Thyroid gland (tissue), 4 donors: ENCODE results near the gene HBD.

Experiments used
- POLR2A ChIP-seq, 2 donors: fragments of 450-650 bp; IDR thresholded peaks; one replicate each; pipeline ENCODE4 v1.6.1; 2017; ENCODE audit warnings: antibody characterized with exemption in 2 of 2, mild to moderate bottlenecking in 2 of 2, moderate library complexity in 1 of 2
- TF ChIP-seq, protein P1 (sequence below), 6 experiments: fragments of 200-600 bp in 3 of 6; fragments of 450-650 bp in 3 of 6; sonication (generic) in 3 of 6; IDR thresholded peaks; one replicate each; pipeline ENCODE4 v1.5.1; 2016 to 2019; ENCODE audit warnings: antibody characterized with exemption in 6 of 6, mild to moderate bottlenecking in 2 of 6, inconsistent platforms in 1 of 6, moderate library complexity in 1 of 6

DNA sequence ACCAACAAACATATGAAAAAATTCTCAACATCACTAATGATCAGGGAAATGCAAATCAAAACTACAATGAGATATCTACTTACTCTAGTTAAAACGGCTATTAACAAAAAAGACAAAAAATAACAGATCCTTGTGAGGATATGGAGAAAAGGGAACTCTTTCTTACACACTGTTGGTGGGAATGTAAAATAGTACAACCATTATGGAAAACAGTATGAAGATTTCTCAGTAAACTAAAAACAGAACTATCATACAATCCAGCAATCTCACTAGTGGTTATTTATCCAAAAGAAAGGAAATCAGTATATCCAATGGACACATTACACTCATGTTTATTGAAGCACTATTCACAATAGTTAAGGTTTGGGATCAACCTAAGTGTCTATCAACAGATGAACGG is 31.5 kb upstream of the HBD start:
- TF ChIP-seq, protein P1, sequence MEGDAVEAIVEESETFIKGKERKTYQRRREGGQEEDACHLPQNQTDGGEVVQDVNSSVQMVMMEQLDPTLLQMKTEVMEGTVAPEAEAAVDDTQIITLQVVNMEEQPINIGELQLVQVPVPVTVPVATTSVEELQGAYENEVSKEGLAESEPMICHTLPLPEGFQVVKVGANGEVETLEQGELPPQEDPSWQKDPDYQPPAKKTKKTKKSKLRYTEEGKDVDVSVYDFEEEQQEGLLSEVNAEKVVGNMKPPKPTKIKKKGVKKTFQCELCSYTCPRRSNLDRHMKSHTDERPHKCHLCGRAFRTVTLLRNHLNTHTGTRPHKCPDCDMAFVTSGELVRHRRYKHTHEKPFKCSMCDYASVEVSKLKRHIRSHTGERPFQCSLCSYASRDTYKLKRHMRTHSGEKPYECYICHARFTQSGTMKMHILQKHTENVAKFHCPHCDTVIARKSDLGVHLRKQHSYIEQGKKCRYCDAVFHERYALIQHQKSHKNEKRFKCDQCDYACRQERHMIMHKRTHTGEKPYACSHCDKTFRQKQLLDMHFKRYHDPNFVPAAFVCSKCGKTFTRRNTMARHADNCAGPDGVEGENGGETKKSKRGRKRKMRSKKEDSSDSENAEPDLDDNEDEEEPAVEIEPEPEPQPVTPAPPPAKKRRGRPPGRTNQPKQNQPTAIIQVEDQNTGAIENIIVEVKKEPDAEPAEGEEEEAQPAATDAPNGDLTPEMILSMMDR (IDR thresholded peaks at IDR 0.05), result no peak
- TF ChIP-seq POLR2A (IDR thresholded peaks at IDR 0.05), result no peak
